ENCODE data around the gene GUCY2C.

DNA sequence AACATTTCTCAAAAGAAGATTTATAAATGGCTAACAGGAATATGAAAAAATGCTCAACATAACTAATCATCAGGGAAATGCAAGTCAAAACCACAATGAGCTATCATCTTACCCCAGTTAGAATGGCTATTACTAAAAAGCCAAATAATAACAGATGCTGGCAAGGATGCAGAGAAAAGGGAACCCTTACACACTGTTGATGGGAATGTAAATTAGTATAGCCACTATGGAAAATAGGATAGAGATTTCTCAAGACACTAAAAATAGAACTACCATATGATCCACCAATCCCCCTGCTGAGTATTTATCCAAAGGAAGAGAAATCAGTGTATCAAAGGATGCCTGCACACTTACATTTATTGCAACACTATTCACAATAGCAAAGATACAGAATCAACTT is 58.3 kb downstream of the GUCY2C start:
- TF ChIP-seq, protein P1, sequence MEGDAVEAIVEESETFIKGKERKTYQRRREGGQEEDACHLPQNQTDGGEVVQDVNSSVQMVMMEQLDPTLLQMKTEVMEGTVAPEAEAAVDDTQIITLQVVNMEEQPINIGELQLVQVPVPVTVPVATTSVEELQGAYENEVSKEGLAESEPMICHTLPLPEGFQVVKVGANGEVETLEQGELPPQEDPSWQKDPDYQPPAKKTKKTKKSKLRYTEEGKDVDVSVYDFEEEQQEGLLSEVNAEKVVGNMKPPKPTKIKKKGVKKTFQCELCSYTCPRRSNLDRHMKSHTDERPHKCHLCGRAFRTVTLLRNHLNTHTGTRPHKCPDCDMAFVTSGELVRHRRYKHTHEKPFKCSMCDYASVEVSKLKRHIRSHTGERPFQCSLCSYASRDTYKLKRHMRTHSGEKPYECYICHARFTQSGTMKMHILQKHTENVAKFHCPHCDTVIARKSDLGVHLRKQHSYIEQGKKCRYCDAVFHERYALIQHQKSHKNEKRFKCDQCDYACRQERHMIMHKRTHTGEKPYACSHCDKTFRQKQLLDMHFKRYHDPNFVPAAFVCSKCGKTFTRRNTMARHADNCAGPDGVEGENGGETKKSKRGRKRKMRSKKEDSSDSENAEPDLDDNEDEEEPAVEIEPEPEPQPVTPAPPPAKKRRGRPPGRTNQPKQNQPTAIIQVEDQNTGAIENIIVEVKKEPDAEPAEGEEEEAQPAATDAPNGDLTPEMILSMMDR (IDR thresholded peaks at IDR 0.05): no peak
- TF ChIP-seq POLR2A (IDR thresholded peaks at IDR 0.05): no peak

Data from ovary (tissue), 3 donors.